ENCODE data around the gene EMID1. TPM values are rescaled to one million over a fixed set of nuclear protein-coding genes. Genes with fewer than 3 reads are reported as not detected.
A peak's percentile ranks its signal among the peaks of the same experiment; 100 is the strongest.

Gene EMID1
- total RNA-seq, 5 donors from 2014 or later (not counting 1 experiment from before 2014, with no cell fraction given) = 0.32 to 1.5 (median 0.76) TPM

DNA sequence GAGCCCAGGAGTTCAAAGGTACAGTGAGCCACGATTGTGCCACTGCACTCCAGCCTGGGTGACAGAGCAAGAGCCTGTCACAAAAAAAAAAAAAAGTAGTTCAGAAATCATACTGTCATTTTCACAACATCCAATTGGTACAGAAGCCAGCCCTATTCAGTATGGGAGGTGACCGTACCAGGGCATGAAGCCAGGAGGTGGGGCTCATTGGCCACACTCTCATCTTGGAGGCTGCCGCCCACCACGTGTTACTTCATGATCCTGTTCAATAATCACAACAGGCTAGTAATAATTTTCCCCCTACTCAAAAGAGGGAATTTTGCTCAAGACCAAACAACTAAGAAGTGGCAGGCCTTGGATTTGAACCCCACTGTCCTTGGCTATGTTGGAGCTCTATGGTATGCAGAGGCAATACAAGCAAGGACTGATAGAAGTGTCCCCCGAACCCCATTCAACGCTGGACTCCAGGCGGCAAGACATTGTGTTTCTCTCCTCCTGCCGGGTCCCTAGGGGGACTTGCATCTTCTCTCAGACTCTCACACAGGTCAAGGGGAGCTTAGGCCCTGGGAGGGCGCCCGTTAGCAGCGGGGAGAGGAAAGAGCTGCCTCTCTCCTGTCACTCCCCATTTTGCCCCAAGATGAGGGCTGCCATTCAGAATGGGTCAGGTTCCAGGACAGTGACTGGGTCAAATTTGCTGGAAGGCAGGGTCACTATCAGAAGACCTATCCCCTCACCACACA lies 40.2 kb upstream of the EMID1 start:
- peaks cover 12 to 16% of the 10 kb centered on the region in 2 donors for H3K27me3 Mint-ChIP-seq

DNA sequence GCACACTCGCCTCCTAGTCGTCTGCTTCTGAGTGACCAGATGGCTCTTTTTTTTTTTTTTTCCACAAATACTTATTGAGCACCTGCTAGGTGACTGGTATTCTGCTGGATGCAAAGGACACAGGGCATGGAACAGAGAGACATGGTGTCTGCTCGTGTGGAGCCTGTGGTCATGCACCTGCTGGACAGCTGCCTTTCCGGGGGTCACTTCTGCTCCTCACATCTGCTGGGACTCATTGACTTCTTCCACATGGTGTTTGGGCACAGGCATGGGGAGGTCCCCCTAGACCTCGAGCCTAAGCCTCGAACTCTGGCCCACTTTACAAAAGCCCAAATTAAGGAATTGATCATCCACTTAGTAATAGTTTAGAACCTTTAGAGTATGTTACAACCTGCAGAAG lies 39.5 kb upstream of the EMID1 start:
- Histone ChIP-seq H3K27me3 (replicated peaks in 1 of 2; ENCODE audit: control insufficient read depth in 2 of 2, extremely low read depth in 1 of 2, insufficient read depth in 2 of 2, low read length in 1 of 2) (peaks cover 0 to 21% of the 10 kb centered on the region in 2 experiments), H3K4me3 (ENCODE audit: control insufficient read depth in 1 of 2, extremely low read depth in 1 of 2, low read length in 1 of 2) (no peak overlapping the region), H3K4me1 (ENCODE audit: control insufficient read depth in 1 of 2, extremely low read depth in 1 of 2, insufficient read depth in 2 of 2, low read length in 2 of 2) (peaks cover 5 to 15% of the 10 kb centered on the region in 2 experiments), H3K9me3 (no peaks in the 10 kb centered on the region), H3K36me3 (ENCODE audit: control insufficient read depth in 2 of 2, extremely low read depth in 1 of 2, insufficient read depth in 1 of 2, low read length in 1 of 2) (no peaks in the 10 kb centered on the region), H3K27ac (ENCODE audit: low read length) (no peak overlapping the region)
- ChIA-PET CTCF (no interaction called here), POLR2A (no interaction called here)
- Mint-ChIP-seq H3K27ac (no peak overlapping the region), H3K27me3 (peaks cover 7 to 12% of the 10 kb centered on the region in 2 donors), H3K36me3 (no peaks in the 10 kb centered on the region), H3K4me3 (peak overlapping the region in 1 of 3 donors; percentile 56), H3K4me1 (peaks cover 14 to 23% (median 18%) of the 10 kb centered on the region in 3 donors), H3K9me3 (peaks cover 0 to 4% (median 0%) of the 10 kb centered on the region in 3 donors)
- WGBS (ENCODE audit: insufficient coverage) = 86% methylated on average over 3 of the region's 6 CpGs
- ATAC-seq (replicated peaks in 1 of 4) (no peak), DNase-seq (no peak)

More for the DNA sequence above, 40.2 kb upstream of the EMID1 start:
- Histone ChIP-seq H3K27me3 (replicated peaks in 1 of 2; ENCODE audit: control insufficient read depth in 2 of 2, extremely low read depth in 1 of 2, insufficient read depth in 2 of 2, low read length in 1 of 2) (peaks cover 0 to 21% of the 10 kb centered on the region in 2 experiments), H3K4me3 (ENCODE audit: control insufficient read depth in 1 of 2, extremely low read depth in 1 of 2, low read length in 1 of 2) (no peak overlapping the region), H3K9me3 (no peaks in the 10 kb centered on the region), H3K36me3 (ENCODE audit: control insufficient read depth in 2 of 2, extremely low read depth in 1 of 2, insufficient read depth in 1 of 2, low read length in 1 of 2) (no peaks in the 10 kb centered on the region), H3K4me1 (ENCODE audit: control insufficient read depth in 1 of 2, extremely low read depth in 1 of 2, insufficient read depth in 2 of 2, low read length in 2 of 2) (peaks cover 5 to 15% of the 10 kb centered on the region in 2 experiments), H3K27ac (ENCODE audit: low read length) (no peak overlapping the region)
- ChIA-PET POLR2A (no interaction called here), CTCF (no interaction called here)
- ATAC-seq (replicated peaks in 1 of 4) (no peak), DNase-seq (no peak)
- peaks cover 0 to 1% (median 0%) of the 10 kb centered on the region in 3 donors for H3K9me3 Mint-ChIP-seq
- 96% methylated on average over 7 of the region's 11 CpGs for WGBS (ENCODE audit: insufficient coverage)
- H3K4me3 Mint-ChIP-seq = no peak overlapping the region
- no peak overlapping the region for H3K27ac Mint-ChIP-seq
- no peaks in the 10 kb centered on the region for H3K36me3 Mint-ChIP-seq
- H3K4me1 Mint-ChIP-seq = peaks cover 14 to 23% (median 18%) of the 10 kb centered on the region in 3 donors

DNA sequence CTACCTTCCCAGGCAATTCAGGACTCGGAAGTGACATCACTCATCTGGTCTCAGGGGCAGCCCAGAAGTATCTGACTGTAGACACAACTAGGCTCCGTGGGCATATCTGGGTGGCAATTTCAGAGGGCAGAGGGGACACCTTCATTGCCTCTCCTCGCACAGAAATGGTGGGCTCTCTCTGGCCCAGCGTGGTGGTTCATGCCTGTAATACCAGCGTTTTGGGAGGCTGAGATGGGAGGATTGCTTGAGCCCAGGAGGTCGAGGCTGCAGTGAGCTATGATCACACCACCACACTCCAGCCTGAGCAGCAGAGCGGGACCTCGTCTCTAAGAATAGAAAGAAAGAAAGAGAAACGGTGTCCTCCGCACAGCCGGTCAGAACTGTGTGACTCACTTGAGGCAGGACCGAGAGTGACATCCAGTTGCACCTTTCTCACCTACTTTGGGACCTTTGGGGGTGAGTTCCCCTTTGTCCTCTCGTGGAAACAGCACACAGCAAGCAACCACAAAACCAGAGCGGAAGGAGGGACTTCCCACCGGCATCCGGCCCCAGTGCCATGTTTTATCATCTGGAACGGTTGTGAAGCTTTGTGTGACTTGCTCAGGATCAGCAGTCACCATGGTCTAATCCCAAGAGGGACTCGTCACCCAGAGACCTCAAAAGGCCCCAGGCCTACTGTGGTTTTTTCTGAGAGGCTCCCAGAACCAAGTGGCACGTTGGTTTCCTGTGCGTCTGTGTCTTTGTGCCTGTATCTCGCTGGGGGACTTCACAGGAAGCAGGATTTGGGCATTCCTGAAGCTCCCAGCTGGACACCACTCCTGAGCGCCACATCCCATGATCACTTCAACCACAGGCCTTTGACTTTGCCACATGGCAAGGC lies 38.4 kb upstream of the EMID1 start:
- 22% methylated on average over 7 of the region's 22 CpGs for WGBS (ENCODE audit: insufficient coverage)
- ChIA-PET POLR2A (no interaction called here), CTCF (no interaction called here)
- Histone ChIP-seq H3K9me3 (no peaks in the 10 kb centered on the region), H3K36me3 (ENCODE audit: control insufficient read depth in 2 of 2, extremely low read depth in 1 of 2, insufficient read depth in 1 of 2, low read length in 1 of 2) (no peaks in the 10 kb centered on the region), H3K4me3 (ENCODE audit: control insufficient read depth in 1 of 2, extremely low read depth in 1 of 2, low read length in 1 of 2) (peak overlapping the region in 1 of 2 donors; percentile 42), H3K27ac (ENCODE audit: low read length) (no peak overlapping the region), H3K4me1 (ENCODE audit: control insufficient read depth in 1 of 2, extremely low read depth in 1 of 2, insufficient read depth in 2 of 2, low read length in 2 of 2) (peaks cover 5 to 15% of the 10 kb centered on the region in 2 experiments), H3K27me3 (replicated peaks in 1 of 2; ENCODE audit: control insufficient read depth in 2 of 2, extremely low read depth in 1 of 2, insufficient read depth in 2 of 2, low read length in 1 of 2) (peaks cover 0 to 24% of the 10 kb centered on the region in 2 experiments)
- Mint-ChIP-seq H3K27me3 (peaks cover 11 to 15% of the 10 kb centered on the region in 2 donors), H3K4me3 (peak overlapping the region in 2 of 3 donors; percentile 39 to 56), H3K36me3 (no peaks in the 10 kb centered on the region), H3K4me1 (peaks cover 14 to 23% (median 18%) of the 10 kb centered on the region in 3 donors), H3K27ac (peak overlapping the region in 1 of 2 donors; percentile 15), H3K9me3 (peaks cover 0 to 4% (median 0%) of the 10 kb centered on the region in 3 donors)
- ATAC-seq (replicated peaks in 1 of 4) (peak; percentile 37 to 92 (median 53)), DNase-seq (peak in 31 of 35 experiments; percentile 1 to 56 (median 15))

DNA sequence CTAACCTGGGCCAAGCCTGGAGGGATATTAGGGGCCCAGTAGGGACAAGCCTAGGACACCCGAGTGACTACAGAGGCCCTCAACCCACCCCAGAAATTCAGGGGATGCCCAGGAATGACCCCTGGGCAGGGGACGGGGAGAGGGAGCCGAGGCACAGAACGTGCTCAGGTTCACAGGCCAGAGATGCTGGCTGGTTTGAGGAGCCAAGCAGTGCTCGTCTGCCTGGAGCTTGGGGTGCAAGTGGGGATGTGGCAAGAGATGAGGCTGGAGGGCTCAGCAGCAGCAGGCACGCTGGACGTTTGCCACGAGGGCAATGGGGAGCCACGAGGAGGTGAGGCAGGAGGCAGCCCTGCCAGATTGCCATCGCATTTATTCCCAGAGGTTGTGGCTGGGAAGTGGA lies 34.0 kb upstream of the EMID1 start:
- H3K4me3 ChIP-seq (ENCODE audit: control insufficient read depth in 1 of 2, extremely low read depth in 1 of 2, low read length in 1 of 2) = no peak overlapping the region
- peaks cover 0 to 13% of the 10 kb centered on the region in 2 experiments for H3K27me3 ChIP-seq (replicated peaks in 1 of 2; ENCODE audit: control insufficient read depth in 2 of 2, extremely low read depth in 1 of 2, insufficient read depth in 2 of 2, low read length in 1 of 2)
- CTCF ChIA-PET = no interaction called here
- H3K27ac ChIP-seq (ENCODE audit: low read length) = no peak overlapping the region
- no peaks in the 10 kb centered on the region for H3K36me3 ChIP-seq (ENCODE audit: control insufficient read depth in 2 of 2, extremely low read depth in 1 of 2, insufficient read depth in 1 of 2, low read length in 1 of 2)
- H3K36me3 Mint-ChIP-seq = no peaks in the 10 kb centered on the region
- peaks cover 10 to 13% (median 11%) of the 10 kb centered on the region in 3 donors for H3K4me1 Mint-ChIP-seq
- peaks cover 3% of the 10 kb centered on the region for H3K9me3 ChIP-seq
- H3K4me1 ChIP-seq (ENCODE audit: control insufficient read depth in 1 of 2, extremely low read depth in 1 of 2, insufficient read depth in 2 of 2, low read length in 2 of 2) = peaks cover 5 to 11% of the 10 kb centered on the region in 2 experiments
- POLR2A ChIA-PET = no interaction called here
- no peak overlapping the region for H3K27ac Mint-ChIP-seq
- no peak for DNase-seq
- H3K4me3 Mint-ChIP-seq = no peak overlapping the region
- no peak for ATAC-seq (replicated peaks in 1 of 4)
- WGBS (ENCODE audit: insufficient coverage) = 83% methylated on average over 3 of the region's 10 CpGs
- H3K9me3 Mint-ChIP-seq = peaks cover 16 to 23% (median 19%) of the 10 kb centered on the region in 3 donors
- H3K27me3 Mint-ChIP-seq = peaks cover 3 to 13% of the 10 kb centered on the region in 2 donors

DNA sequence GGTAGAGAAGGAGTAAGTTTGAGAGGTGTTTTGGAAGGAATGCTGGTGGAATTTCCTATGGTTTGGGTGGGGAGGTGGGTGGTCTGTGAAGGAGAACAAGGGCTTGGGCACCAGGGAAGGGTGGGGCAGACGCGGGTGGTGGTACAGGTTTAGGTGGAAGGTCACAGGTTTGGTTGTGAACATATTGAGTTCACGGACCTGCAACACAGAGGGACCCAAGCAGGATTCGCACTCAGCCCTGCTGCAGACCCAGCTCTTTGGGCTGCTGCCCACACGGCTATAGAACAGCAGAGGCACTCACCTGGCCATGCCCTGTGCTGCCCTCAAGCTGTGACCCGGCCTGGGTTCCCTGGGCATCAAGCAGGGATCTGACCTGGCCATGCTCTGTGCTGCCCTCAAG lies 33.5 kb upstream of the EMID1 start:
- H3K9me3 ChIP-seq = peaks cover 3% of the 10 kb centered on the region

DNA sequence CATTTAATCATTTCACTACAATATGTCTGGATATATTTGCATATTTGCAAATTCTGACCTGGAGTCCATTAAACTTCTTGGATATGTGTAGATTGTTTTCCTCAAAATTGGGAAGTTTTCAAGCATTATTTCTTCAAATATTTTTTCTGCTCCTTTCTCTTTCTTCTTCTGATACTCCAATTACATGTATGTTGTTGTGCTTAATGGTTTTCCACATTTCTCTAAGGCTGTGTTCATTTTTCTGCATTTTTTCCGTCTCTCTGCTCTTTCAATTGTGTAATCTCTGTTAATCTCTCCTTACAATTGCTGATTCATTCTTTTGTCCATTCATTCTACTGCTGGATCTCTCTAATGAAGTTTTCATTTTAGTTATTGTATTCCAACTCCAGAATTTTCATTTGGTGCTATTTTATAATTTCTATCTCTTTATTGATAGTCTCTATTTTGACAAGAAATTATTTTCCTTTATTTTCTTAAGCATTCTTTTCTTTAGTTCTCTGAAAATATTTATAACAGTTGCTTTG lies 30.3 kb upstream of the EMID1 start:
- ATAC-seq (replicated peaks in 1 of 4) = no peak
- Histone ChIP-seq H3K36me3 (ENCODE audit: control insufficient read depth in 2 of 2, extremely low read depth in 1 of 2, insufficient read depth in 1 of 2, low read length in 1 of 2) (no peaks in the 10 kb centered on the region), H3K27ac (ENCODE audit: low read length) (no peak overlapping the region), H3K27me3 (replicated peaks in 1 of 2; ENCODE audit: control insufficient read depth in 2 of 2, extremely low read depth in 1 of 2, insufficient read depth in 2 of 2, low read length in 1 of 2) (peaks cover 0 to 11% of the 10 kb centered on the region in 2 experiments), H3K4me3 (ENCODE audit: control insufficient read depth in 1 of 2, extremely low read depth in 1 of 2, low read length in 1 of 2) (no peak overlapping the region), H3K4me1 (ENCODE audit: control insufficient read depth in 1 of 2, extremely low read depth in 1 of 2, insufficient read depth in 2 of 2, low read length in 2 of 2) (no peaks in the 10 kb centered on the region), H3K9me3 (peaks cover 3% of the 10 kb centered on the region)
- Mint-ChIP-seq H3K4me3 (no peak overlapping the region), H3K27ac (no peak overlapping the region), H3K27me3 (peaks cover 3 to 15% of the 10 kb centered on the region in 2 donors), H3K36me3 (no peaks in the 10 kb centered on the region), H3K4me1 (no peaks in the 10 kb centered on the region), H3K9me3 (peaks cover 16 to 23% (median 19%) of the 10 kb centered on the region in 3 donors)
- POLR2A ChIA-PET = no interaction called here
- CTCF ChIA-PET = no interaction called here
- no peak for DNase-seq
- no CpG with 5 or more reads among the region's 1 CpG for WGBS (ENCODE audit: insufficient coverage)

More for the DNA sequence above, 33.5 kb upstream of the EMID1 start:
- Mint-ChIP-seq H3K4me3 (no peak overlapping the region), H3K4me1 (peaks cover 5 to 8% (median 6%) of the 10 kb centered on the region in 3 donors), H3K27ac (no peak overlapping the region), H3K9me3 (peaks cover 16 to 23% (median 19%) of the 10 kb centered on the region in 3 donors), H3K36me3 (no peaks in the 10 kb centered on the region), H3K27me3 (peaks cover 3 to 15% of the 10 kb centered on the region in 2 donors)
- CTCF ChIA-PET = no interaction called here
- DNase-seq (no peak), ATAC-seq (replicated peaks in 1 of 4) (no peak)
- H3K4me3 ChIP-seq (ENCODE audit: control insufficient read depth in 1 of 2, extremely low read depth in 1 of 2, low read length in 1 of 2) = no peak overlapping the region
- H3K27ac ChIP-seq (ENCODE audit: low read length) = no peak overlapping the region
- WGBS (ENCODE audit: insufficient coverage) = 85% methylated on average over 6 of the region's 6 CpGs
- peaks cover 5 to 6% of the 10 kb centered on the region in 2 experiments for H3K4me1 ChIP-seq (ENCODE audit: control insufficient read depth in 1 of 2, extremely low read depth in 1 of 2, insufficient read depth in 2 of 2, low read length in 2 of 2)
- POLR2A ChIA-PET = no interaction called here
- peaks cover 0 to 11% of the 10 kb centered on the region in 2 experiments for H3K27me3 ChIP-seq (replicated peaks in 1 of 2; ENCODE audit: control insufficient read depth in 2 of 2, extremely low read depth in 1 of 2, insufficient read depth in 2 of 2, low read length in 1 of 2)
- H3K36me3 ChIP-seq (ENCODE audit: control insufficient read depth in 2 of 2, extremely low read depth in 1 of 2, insufficient read depth in 1 of 2, low read length in 1 of 2) = no peaks in the 10 kb centered on the region
